ENCODE results near the gene CACNA1S.

CACNA1S gene

GRCh38 chr1:201114245-201115131 is 2.3 kb upstream of the CACNA1S start:
- peak; percentile 96 for DNase-seq

GRCh38 chr1:201113451-201114244 is 1.4 kb upstream of the CACNA1S start:
- no peak for DNase-seq

- no peak for DNase-seq
These were observed 700 bp upstream of the CACNA1S start for GRCh38 chr1:201112926-201113325.

GRCh38 chr1:201111672-201112071 is 554 bp downstream of the CACNA1S start:
- DNase-seq, result no peak

- DNase-seq, result no peak
These were observed 1.1 kb downstream of the CACNA1S start for GRCh38 chr1:201111156-201111555.

- DNase-seq, result no peak
These were observed 1.6 kb downstream of the CACNA1S start for GRCh38 chr1:201110616-201111015.

- no peak for DNase-seq
These were observed 2.1 kb downstream of the CACNA1S start for GRCh38 chr1:201110138-201110537.

GRCh38 chr1:201109651-201110050 is 2.6 kb downstream of the CACNA1S start:
- DNase-seq, result no peak

- peak; percentile 58 for DNase-seq
These were observed 3.6 kb downstream of the CACNA1S start for GRCh38 chr1:201108614-201109013.

GRCh38 chr1:201105688-201106087 is 6.5 kb downstream of the CACNA1S start:
- DNase-seq, result no peak

GRCh38 chr1:201104141-201104540 is 8.1 kb downstream of the CACNA1S start:
- no peak for DNase-seq

GRCh38 chr1:201103666-201104065 is 8.6 kb downstream of the CACNA1S start:
- DNase-seq, result no peak

GRCh38 chr1:201100169-201100930 is 11.9 kb downstream of the CACNA1S start:
- no peak for DNase-seq

GRCh38 chr1:201098992-201099677 is 13.1 kb downstream of the CACNA1S start:
- no peak for DNase-seq

- DNase-seq, result no peak
These were observed 15.0 kb downstream of the CACNA1S start for GRCh38 chr1:201096977-201097856.

GRCh38 chr1:201096041-201096461 is 16.2 kb downstream of the CACNA1S start:
- DNase-seq, result no peak

GRCh38 chr1:201095581-201095980 is 16.6 kb downstream of the CACNA1S start:
- no peak for DNase-seq

GRCh38 chr1:201094832-201095231 is 17.4 kb downstream of the CACNA1S start:
- no peak for DNase-seq

- no peak for DNase-seq
These were observed 18.3 kb downstream of the CACNA1S start for GRCh38 chr1:201093962-201094361.

GRCh38 chr1:201093561-201093960 is 18.7 kb downstream of the CACNA1S start:
- DNase-seq, result no peak

GRCh38 chr1:201092738-201093137 is 19.5 kb downstream of the CACNA1S start:
- no peak for DNase-seq

GRCh38 chr1:201091256-201091655 is 21.0 kb downstream of the CACNA1S start:
- no peak for DNase-seq
